SK-N-MC (cell line): ENCODE results near the gene MRPS10.

ENCODE experiments used
- EZH2 ChIP-seq: fragments of 200-600 bp; sonication (generic); IDR thresholded peaks from one replicate; pipeline ENCODE4 v1.6.1; 2017; ENCODE audit warnings: antibody characterized with exemption
- FOXP2 ChIP-seq: optimal IDR thresholded peaks from 2 replicates; pipeline ENCODE3; 2011; ENCODE audit warnings: mild to moderate bottlenecking, moderate library complexity; ENCODE audit not compliant: insufficient read depth; ENCODE audit errors: extremely low read length, control extremely low read depth
- POLR2AphosphoS5 ChIP-seq: IDR thresholded peaks from 2 replicates; pipeline ENCODE4 v1.6.1; 2012; ENCODE audit warnings: mild to moderate bottlenecking, low read depth, low read length, borderline replicate concordance

- TF ChIP-seq POLR2AphosphoS5 = no peak
- TF ChIP-seq EZH2 = no peak
- TF ChIP-seq FOXP2 = no peak
These were observed 24.2 kb downstream of the MRPS10 start for GRCh38 chr6:42193491-42193894.
